Measurements from ENCODE around the gene POLR2E. TPM values are rescaled to one million over a fixed set of nuclear protein-coding genes. Genes with fewer than 3 reads are reported as not detected.

Gene POLR2E
- total and polyA plus RNA-seq, 8 donors = 24.5 to 361 (median 91.0) TPM

- Histone ChIP-seq H3K36me3 (peaks cover 42 to 56% (median 56%) of the 10 kb centered on the region in 4 donors), H3K4me1 (peaks cover 33 to 61% (median 54%) of the 10 kb centered on the region in 4 donors), H3K27me3 (no peaks in the 10 kb centered on the region), H3K27ac (peak overlapping the region in 4 of 5 donors; percentile 7 to 100 (median 98)), H3K9me3 (no peaks in the 10 kb centered on the region), H3K4me3 (peak overlapping the region in 3 of 4 donors; percentile 71 to 87 (median 83))
- WGBS, 5 donors = 82 to 94% (median 88%) methylated on average over 14 to 32 of the region's 32 CpGs
- TF ChIP-seq POLR2A (IDR thresholded peaks at IDR 0.05) (no peak), CTCF (IDR thresholded peaks at IDR 0.05) (no peak), EP300 (IDR thresholded peaks at IDR 0.05) (no peak), POLR2AphosphoS5 (IDR thresholded peaks at IDR 0.05) (no peak)
- intact Hi-C loops (cut with DNase I; ENCODE audit: low total_unique reads) = no loop called here
- no peak for DNase-seq
Observed at GRCh38 chr19:1105873-1106840, 11.0 kb upstream of the POLR2E start.

GRCh38 chr19:1105008-1105872 is 10.1 kb upstream of the POLR2E start:
- 21 to 27% (median 26%) methylated on average over 50 to 69 of the region's 69 CpGs for WGBS, 5 donors

GRCh38 chr19:1104311-1105007 is 9.3 kb upstream of the POLR2E start:
- Histone ChIP-seq H3K36me3 (peaks cover 27 to 39% (median 39%) of the 10 kb centered on the region in 4 donors), H3K27me3 (no peaks in the 10 kb centered on the region), H3K9me3 (no peaks in the 10 kb centered on the region), H3K4me3 (peak overlapping the region; percentile 71 to 89 (median 85)), H3K27ac (peak overlapping the region; percentile 98 to 100 (median 99)), H3K4me1 (peaks cover 37 to 75% (median 60%) of the 10 kb centered on the region in 4 donors)
- TF ChIP-seq POLR2AphosphoS5 (IDR thresholded peaks at IDR 0.05) (peak in 1 of 3 donors; percentile 16), EP300 (IDR thresholded peaks at IDR 0.05) (no peak)
- WGBS, 5 donors = 0 to 7% (median 0%) methylated on average over 3 to 93 of the region's 93 CpGs
- peak; percentile 69 to 94 for DNase-seq
- intact Hi-C loops (cut with DNase I; ENCODE audit: low total_unique reads) = no loop called here

More at GRCh38 chr19:1105008-1105872, 10.1 kb upstream of the POLR2E start:
- Histone ChIP-seq H3K4me1 (peaks cover 37 to 67% (median 58%) of the 10 kb centered on the region in 4 donors), H3K4me3 (peak overlapping the region; percentile 71 to 89 (median 85)), H3K27ac (peak overlapping the region; percentile 98 to 100 (median 99)), H3K36me3 (peaks cover 35 to 47% (median 46%) of the 10 kb centered on the region in 4 donors), H3K9me3 (no peaks in the 10 kb centered on the region), H3K27me3 (no peaks in the 10 kb centered on the region)
- TF ChIP-seq POLR2AphosphoS5 (IDR thresholded peaks at IDR 0.05) = no peak
- no peak for TF ChIP-seq POLR2A (IDR thresholded peaks at IDR 0.05)
- no peak for TF ChIP-seq CTCF (IDR thresholded peaks at IDR 0.05)
- intact Hi-C loops (cut with DNase I; ENCODE audit: low total_unique reads) = no loop called here
- peak; percentile 42 to 73 for DNase-seq

- peak within 1 kb of the TSS; percentile 98 to 100 (median 99) for H3K27ac ChIP-seq
- peak; percentile 91 to 96 (median 92) for TF ChIP-seq POLR2AphosphoS5 (IDR thresholded peaks at IDR 0.05)
- no peak for TF ChIP-seq EP300 (IDR thresholded peaks at IDR 0.05)
- TF ChIP-seq POLR2A (IDR thresholded peaks at IDR 0.05) = peak in 2 of 4 donors; percentile 53 to 65
- peak within 1 kb of the TSS; percentile 71 to 89 (median 85) for H3K4me3 ChIP-seq
- peaks cover 40 to 81% (median 66%) of the 10 kb centered on the region in 4 donors for H3K4me1 ChIP-seq
- no peaks in the 10 kb centered on the region for H3K9me3 ChIP-seq
- H3K36me3 ChIP-seq = peaks cover 20 to 32% (median 32%) of the 10 kb centered on the region in 4 donors
- intact Hi-C loops (cut with DNase I; ENCODE audit: low total_unique reads) = no loop called here
- WGBS, 5 donors = 0 to 1% (median 0%) methylated on average over 32 to 75 of the region's 75 CpGs
- no peaks in the 10 kb centered on the region for H3K27me3 ChIP-seq
- DNase-seq = peak; percentile 100
Observed at GRCh38 chr19:1103708-1104310, 8.6 kb upstream of the POLR2E start, which contains the start of gene GPX4. TSS of gene GPX4 (plus strand) at chr19:1103994. CDS start at chr19:1104044, 50 bp downstream.
